ENCODE results near the gene NOX3.

DNA sequence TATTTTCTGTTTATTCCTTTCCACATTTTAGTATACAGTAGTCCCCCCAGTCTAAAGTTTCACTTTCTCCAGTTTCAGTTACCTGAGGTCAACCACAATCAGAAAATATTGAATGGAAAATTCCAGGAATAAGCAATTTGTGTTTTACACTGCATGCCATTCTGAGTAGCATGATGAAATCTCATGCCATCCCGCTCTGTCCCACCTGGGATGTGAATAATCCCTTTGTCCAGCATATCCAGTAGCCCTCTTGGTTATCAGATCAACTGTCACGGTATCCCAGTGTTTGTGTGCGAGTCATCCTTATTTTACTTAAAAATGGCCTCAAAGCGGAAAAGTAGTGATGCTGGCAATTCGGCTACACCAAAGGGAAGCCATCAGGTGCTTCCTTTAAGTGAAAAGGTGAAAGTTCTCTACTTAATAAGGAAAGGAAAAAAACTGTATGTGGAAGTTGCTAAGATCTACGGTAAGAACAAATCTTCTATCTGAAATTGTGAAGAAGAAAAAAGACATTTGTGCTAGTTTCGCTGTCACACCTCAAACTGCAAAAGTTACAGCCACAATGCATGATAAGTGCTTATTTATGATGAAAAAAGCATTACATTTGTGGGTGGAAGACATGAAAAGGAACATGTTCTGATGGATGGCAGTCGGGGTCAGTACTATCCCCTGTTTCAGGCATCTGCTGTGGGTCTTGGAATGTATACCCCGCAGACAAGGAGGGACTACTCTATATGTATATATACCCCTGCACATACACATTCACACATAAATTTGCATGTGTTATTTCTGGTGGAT is 11.3 kb downstream of the NOX3 start:
- TF ChIP-seq, protein P1, sequence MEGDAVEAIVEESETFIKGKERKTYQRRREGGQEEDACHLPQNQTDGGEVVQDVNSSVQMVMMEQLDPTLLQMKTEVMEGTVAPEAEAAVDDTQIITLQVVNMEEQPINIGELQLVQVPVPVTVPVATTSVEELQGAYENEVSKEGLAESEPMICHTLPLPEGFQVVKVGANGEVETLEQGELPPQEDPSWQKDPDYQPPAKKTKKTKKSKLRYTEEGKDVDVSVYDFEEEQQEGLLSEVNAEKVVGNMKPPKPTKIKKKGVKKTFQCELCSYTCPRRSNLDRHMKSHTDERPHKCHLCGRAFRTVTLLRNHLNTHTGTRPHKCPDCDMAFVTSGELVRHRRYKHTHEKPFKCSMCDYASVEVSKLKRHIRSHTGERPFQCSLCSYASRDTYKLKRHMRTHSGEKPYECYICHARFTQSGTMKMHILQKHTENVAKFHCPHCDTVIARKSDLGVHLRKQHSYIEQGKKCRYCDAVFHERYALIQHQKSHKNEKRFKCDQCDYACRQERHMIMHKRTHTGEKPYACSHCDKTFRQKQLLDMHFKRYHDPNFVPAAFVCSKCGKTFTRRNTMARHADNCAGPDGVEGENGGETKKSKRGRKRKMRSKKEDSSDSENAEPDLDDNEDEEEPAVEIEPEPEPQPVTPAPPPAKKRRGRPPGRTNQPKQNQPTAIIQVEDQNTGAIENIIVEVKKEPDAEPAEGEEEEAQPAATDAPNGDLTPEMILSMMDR (IDR thresholded peaks at IDR 0.05; ENCODE audit: low read depth, low read length), result no peak
- TF ChIP-seq EZH2phosphoT487 (IDR thresholded peaks at IDR 0.05; ENCODE audit: low read depth), result no peak
